Epithelial cell of prostate (primary cell): ENCODE measurements around the gene POM121.
"Not testable (repeated sequence)": the region's sequence is repeated elsewhere in the genome, so short reads cannot be mapped to it uniquely, and the experiment has no call there.

ENCODE experiments used
- DNase-seq: peaks from one replicate; pipeline ENCODE4 v3.0.0-alpha.2; 2011; ENCODE audit warnings: low read depth, low spot score
- H3K27ac ChIP-seq: fragments of 450-650 bp; 2 replicates; pipeline ENCODE4 v1.5.1; 2017; ENCODE audit warnings: mild to moderate bottlenecking

Gene POM121

DNA sequence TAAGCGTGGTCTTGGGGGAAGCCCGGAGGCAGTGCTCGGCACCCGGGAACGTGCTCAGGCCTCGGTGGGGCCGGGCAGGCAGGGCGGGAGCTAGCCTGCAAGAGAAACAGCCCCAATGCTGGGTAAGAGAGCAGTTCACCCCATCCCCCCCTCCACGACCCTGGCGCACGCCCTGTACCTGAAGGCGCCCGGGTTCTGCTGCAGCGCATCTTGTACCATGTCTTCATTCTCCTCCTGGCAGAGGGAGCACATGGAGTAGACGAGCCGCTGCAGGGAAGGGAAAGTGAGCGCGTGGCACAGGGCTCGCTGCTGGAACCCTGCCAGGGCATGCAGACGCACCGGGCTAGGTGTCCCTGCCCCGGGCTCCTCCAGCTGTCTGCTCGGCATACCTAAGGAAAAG lies 23.8 kb downstream of the POM121 start:
- DNase-seq, H3K27ac ChIP-seq: not testable (repeated sequence)

DNA sequence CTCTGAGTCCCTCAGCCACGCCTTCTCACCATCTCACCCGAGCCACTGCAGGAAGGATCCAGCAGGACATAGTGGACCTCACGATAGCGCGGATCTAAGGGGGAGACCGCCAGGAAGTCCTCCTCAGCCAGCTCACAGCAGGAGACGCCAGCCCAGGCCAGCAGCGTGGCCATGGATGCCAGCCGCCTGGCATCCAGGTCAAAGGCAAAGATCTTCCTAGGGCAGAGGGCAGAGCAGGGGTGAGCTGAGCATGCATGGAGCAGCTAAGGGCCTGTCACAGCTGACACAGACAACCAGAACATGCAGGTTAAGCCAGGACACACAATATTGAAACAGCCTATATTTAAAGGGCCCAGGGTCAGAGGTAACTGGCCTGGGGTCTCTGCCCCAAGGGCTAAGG lies 24.4 kb downstream of the POM121 start:
- not testable (repeated sequence) for H3K27ac ChIP-seq

DNA sequence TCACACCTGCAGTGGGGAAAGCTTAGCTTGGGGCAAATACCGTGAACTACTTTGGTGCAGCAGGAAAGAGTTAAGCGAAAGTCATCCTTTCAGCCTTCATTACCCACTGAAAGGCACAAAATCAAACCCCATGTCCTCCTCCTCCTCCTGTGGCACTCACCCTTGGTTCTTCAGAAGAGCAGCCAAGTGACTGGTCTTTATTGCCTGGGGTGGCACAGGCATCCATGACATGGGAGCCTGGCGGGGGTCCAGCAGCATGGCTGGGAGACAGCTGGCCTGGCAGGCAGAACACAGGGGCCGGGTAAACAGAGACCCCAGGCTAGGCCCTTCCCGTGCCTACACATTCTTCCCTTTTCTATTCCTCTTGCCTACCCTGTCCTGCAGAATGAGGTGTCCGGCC lies 24.8 kb downstream of the POM121 start:
- H3K27ac ChIP-seq, DNase-seq: not testable (repeated sequence)

More for the DNA sequence above, 24.4 kb downstream of the POM121 start:
- DNase-seq, result not testable (repeated sequence)

DNA sequence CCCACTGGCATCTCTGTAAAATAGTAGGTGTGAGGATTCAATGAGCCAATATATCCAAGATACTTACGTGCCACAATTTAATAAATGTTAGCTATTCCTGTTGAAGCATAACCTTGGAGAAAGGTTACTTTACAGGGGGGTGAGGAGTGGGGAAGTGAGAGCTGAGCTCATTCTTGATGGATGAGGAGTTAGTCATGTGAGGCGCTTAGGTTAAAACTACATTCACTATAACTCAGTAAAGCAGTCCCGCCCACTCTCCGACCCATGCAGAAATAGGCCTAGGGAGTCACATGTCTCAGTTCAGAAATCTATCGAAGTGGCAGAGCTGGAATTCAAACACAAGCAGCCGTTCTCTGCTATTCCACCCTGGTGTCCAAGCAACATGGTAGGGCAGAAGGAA lies 25.5 kb downstream of the POM121 start:
- not testable (repeated sequence) for DNase-seq, H3K27ac ChIP-seq

DNA sequence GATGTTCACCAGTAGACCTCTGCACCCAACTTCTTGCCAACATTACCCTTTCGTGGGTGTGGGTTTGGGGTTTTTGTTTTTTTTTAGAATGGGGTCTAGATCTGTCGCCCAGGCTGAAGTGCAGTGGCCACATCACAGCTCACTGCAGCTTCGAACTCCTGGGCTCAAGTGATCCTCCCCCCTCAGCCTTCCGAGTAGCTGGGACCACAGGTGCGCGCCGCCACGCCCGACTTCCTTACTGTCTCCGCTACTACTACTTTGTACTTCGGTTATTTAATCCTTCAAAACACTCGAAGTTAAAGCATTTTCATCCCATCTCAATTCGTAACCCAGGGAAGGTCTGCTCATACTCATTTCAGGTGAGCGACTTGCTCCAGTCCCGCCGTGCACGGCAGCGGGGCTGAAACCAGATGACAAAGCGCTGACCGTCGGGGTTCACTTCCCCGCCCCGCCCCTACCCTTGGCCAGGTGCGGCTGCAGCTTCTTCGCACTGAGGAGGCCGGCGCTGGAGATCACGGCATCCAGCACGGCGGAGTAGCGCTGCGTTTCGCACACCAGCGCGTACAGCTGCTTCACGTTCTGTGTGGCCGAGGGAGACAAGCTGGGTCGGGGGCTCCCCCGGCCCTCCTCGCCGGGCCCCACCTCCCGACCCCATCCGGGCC lies 29.1 kb downstream of the POM121 start:
- not testable (repeated sequence) for DNase-seq, H3K27ac ChIP-seq

DNA sequence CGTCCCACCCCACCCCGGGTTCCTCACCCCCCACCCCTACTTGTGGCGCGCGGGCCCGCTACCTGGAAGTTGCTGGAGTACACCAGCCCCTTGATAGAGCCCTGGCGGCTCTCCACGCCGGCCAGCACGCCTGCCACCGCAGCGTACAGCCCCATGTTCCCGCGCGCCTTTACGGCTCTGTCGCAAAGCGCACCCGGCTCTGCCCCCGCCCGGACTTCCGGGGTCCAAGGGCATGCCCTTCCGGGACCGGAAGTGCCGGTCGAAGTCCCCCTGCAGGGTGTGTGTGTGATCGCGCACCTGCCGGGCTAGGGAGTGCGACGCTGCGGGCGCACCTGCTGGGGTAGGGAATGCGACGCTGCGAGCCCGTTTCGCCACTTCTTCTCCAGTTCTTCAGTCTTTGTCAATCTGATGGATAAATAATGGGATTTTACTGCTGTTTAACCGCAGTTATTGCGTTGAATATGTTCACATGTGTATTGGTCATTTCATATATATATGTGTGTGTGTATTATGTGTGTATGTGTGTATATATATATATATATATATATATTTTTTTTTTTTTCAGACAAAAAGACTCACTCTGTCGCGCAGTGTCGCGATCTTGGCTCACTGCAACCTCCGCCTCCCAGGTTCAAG lies 29.8 kb downstream of the POM121 start:
- DNase-seq, H3K27ac ChIP-seq: not testable (repeated sequence)

DNA sequence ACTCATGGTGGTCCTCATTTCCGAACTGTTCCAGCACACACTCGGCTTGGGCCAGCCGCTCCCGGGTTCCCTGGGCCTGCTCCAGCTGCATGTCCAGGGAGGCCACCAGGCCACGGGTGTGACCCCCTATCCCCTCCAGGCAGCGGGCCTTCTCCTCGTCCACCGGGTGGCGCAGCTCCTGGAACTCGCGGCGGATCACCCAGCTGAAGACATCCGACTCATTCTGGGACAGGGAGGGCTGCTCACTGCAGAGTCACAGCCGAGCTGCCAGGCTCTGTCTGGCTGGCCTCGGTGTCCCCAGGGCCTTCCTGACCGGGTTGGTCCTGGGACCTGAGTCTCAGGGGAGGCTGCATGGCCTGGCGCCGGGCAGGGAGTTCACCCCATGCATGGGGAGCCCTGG lies 35.1 kb downstream of the POM121 start:
- DNase-seq, H3K27ac ChIP-seq: not testable (repeated sequence)

DNA sequence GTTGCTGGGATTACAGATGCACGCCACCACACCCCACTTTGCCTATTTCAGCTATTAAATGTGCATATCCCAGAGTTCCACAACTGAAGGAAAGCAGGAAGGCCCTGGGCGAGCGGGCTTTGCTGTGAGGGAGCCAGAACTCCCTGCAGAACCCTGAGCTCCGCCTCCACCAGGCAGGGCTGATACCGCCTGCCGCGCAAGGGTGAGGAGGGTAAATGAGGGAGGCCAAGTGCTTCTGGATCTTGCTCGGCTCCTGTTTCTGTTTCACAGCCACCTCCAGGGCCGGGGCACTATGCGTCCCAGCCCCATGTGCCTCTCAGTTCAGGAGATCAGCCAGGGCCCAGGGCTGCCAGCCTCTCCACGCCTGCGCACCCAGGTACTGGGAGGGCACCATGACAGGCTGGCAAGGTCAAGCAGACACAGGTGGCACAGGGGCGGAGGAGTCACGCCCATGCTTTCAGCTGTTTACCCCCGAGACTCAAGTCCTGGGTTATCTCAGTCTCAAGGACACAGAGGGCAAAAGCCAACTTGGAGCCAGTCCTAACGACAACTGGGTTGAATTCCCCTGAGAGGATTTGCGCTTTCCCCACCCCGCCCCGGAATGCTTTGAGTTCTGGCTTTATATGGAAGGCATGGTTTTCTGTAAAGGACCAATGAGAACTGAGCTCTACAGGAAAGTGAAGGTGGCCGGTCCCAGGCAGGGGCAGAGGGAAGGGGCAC lies 35.9 kb downstream of the POM121 start:
- DNase-seq, H3K27ac ChIP-seq: not testable (repeated sequence)

DNA sequence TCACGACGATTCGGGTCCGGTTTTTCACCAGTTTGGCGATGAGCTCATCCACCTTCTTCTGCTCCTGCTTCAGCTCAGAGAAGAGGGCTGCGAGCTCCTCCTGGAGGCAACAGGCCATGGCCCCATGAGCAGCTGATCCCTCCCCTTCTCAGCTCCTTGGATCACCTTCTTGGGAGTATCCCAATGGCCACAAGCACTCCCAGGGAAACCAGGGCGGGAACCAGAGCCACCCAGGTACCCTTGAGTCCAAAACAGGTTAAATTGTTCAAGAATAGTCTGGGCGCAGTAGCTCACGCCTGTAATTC lies 36.4 kb downstream of the POM121 start:
- not testable (repeated sequence) for DNase-seq, H3K27ac ChIP-seq

DNA sequence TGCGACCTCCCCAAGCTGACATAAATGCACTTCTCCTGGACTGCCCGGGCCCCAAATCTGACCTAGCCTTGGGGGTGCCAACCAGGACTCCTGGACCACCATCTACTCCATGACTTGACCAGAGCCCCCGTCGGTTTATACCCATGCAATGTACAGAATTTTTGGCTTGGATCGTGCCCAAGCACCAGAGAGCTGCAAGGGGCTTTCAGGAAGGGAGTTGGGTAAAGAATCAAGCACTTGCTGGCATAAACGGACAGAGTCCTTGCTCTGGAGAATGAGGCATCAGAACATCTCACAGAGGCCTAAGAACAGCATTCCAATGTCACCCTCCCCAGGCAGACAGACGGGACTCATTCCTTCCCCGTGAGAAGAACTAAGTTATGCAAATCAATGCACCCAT lies 38.2 kb downstream of the POM121 start:
- not testable (repeated sequence) for H3K27ac ChIP-seq, DNase-seq

DNA sequence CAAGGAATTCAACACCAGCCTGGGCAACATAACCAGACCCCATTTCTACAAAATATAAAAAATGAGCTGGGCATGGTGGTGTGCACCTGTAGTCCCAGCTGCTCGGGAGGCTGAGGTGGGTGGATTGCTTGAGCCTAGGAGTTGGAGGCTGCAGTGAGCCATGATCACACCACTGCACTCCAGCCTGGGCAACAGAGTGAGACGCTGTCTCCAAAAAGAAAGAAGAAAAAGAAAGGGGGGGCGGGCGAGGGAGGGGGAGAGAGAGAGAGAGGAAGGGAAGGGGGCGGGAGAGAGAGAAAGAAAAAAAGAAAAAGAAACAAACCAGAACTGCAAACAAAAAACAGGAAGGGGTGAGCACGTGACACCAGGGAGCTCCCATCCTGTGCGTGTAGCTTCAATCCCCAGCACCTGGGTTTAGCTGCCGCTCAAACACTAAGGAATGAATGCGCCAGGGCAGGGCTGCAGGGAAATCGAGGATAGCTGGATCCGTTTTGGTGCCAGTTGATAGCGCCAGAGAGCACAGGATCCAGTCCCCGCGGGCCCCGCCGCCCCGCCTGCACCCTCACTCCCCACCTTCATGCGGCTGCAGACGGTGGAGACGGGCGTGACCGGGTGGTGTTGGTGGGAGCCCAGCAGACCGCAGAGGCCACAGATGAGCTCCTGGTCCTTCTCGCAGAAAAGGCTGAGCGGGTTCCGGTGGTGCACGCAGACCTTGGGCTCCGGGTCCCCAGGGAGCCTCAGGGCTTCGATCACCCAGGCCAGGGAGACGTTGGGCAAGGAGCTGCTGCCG lies 40.5 kb downstream of the POM121 start:
- DNase-seq, H3K27ac ChIP-seq: not testable (repeated sequence)

DNA sequence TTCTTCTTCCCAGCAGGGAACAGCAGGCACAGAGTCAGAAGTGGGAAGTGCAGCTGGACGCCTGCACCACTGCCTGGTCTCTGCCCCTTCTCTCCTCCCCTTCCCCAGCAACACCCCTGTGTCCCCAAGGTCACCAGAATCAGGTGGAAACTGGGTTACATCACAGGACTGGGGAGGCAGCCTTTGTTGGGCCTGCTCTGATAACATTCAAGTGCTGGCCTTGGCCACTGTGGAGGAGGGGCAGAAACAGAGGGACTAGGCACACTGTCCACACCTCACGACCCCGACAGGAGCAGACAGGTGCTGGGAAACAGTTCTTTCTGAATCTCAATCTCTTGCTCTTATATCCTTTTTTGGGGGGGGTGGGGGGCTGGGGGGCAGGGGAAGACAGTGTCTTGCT lies 42.0 kb downstream of the POM121 start:
- DNase-seq, H3K27ac ChIP-seq: not testable (repeated sequence)

DNA sequence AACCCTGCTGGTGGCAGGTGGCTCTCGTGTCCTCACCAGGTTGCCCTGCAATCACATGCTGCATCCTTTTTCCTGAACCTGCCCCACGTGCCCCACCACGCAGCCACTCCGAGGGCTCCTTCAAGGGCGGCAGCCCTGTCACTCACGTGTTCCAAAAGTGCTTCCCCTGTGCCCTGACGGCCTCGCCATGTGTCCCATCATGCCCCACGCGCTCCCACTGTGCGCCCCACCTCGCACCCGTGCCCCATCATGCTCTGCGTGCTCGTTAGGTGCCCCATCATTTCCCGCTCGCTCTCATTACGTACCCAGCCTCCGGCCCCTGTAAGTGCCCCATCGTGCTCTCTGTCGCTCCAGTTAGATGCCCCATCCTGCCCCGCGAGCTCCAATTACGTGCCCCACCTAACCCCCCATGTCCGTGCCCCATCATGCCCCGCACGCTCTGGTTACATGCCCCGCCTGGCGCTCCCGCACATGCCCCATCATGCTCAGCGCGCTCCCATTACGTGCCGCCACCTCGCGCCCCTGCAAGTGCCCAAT lies 44.2 kb downstream of the POM121 start, which contains the start of gene TRIM74:
TRIM74 (minus strand) TSS at position 487 of the 537 bp plus-strand sequence. CDS start 3,309 bp downstream, outside the sequence.
- H3K27ac ChIP-seq, DNase-seq: not testable (repeated sequence)

DNA sequence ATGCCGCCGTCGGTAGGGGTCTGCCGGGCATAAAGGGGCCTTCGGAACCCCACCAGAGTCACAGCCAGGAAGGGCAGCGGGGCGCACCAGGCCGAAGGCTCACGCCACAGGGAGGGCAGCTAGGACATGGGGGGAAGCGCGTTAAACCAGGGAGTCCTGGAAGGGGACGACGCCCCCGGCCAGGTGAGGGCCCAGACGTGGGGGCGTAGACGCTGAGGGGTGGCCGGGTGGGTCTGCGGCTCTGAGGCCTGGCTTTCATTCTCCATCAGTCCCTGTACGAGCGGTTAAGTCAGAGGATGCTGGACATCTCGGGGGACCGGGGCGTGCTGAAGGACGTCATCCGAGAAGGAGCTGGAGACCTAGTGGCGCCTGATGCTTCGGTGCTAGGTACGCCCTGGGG lies 44.8 kb downstream of the POM121 start:
- H3K27ac ChIP-seq, DNase-seq: not testable (repeated sequence)

DNA sequence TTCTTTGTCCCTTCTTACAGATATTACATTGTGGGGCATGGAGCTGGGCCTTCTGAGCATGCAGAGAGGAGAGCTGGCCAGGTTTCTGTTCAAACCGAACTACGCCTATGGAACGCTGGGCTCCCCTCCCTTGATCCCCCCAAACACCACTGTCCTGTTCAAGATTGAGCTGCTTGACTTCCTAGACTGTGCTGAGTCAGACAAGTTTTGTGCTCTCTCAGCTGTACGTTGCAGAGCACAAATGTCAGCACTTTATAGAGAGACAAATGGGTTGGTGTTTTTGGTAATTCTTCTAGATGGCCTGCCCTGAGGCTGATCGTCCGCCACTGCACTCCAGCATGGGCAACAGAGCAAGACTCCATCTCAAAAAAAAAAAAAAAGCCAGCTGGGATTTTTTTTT lies 46.6 kb downstream of the POM121 start:
- DNase-seq, H3K27ac ChIP-seq: not testable (repeated sequence)

DNA sequence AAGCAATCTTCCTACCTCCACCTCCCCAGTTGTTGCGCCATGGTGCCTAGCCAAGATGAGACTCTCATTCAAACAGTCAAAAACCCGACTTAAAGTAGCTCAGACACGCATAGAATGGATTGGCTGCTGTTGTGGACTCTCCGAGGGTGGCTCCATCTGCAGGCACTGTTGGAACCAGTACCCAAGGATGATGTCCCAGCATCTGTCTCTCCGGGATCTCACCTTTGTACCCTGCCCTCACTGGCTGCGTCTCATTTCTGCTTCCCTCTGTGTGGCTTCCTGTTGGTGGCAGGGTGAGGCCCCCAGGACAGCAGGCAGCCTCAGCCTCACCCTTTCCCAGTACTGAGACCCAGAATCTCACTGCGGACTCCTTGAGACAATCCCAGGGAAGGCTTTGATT lies 49.9 kb downstream of the POM121 start:
- not testable (repeated sequence) for DNase-seq, H3K27ac ChIP-seq

DNA sequence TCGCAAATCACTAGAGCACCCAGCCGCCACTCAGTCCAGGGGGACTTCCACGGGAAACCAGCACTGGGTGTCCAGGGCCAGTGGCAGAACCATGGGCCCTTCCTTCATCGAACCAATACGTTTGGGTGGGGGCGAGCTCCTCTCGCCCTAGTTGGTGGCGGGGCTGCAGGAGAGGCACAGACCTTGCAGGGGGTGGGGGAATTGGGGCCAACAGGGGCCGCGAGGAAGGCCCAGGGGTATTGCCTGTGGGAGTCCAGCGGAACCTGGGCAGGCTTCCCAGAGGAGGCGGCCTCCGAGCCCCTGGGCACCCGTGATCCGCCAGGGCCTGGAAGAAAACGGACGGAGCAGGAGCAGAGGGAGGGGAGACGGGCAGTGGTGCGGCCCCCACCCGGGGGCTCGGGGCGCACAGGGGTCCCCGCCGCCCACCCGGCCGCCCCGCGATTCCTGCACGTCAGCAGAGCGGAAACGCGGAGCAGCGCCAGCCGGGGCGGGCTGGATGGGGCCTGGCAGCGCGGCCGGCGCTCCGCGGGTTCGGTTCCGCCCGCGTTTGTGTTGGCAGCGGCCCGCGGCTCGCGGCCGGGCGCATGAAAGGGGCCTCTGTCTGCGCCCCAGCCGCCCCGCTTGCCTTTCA lies 50.9 kb downstream of the POM121 start:
- H3K27ac ChIP-seq, DNase-seq: not testable (repeated sequence)

DNA sequence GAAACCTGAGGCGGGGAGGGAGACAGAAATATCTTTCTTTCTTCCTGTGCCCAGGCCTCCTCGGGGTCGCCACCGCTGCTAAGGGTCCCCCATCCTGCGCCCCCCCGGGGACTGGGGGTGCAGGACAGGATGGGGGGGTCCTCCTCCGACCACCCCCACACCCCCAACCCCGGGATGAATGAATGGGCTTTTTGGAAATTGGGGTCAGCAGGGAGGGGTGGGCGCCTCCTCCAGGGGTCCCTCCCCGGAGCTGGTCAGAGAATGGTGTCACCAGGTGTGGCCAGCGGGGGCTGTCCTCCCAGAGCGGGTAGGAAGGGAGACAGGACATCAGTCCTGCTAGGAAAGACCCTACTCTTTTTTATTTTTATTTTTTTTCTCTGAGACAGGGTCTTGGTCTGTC lies 51.5 kb downstream of the POM121 start:
- H3K27ac ChIP-seq, DNase-seq: not testable (repeated sequence)

DNA sequence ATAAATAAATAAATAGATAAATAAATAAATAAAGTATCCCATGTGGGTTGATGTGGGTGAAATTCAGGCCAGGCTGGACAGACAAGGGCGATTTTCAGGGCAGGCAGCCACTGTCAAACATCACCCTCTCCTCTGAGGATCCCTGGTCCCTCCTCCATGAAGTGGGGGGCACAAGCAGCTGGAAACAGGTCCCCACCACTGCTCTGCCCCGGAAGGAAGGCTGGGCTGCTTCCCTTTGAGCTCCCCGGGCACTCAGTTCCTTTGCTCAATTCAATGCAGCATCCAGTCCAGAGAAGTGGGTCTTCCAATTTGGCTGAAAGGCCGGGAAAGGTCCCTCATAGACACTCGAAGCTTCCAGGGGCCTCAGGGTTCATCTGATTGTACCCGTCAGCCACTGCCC lies 55.5 kb downstream of the POM121 start:
- DNase-seq, H3K27ac ChIP-seq: not testable (repeated sequence)

DNA sequence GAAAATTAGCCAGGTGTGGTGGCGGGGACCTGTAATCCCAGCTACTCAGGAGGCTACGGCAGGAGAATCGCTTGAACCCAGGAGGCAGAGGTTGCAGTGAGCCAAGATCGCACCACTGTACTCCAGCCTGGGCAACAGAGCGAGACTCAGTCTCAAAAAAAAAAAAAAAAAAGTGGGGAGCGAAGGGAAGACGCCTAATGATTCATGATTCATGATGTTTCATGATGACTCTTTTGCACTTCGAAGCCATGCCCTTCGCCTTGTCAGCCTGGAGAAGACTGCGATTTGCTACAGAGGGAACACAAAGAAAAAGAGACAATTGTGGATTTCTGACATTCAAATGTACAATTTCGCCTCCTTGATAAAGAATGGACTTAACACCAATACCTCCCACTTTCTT lies 57.2 kb downstream of the POM121 start:
- not testable (repeated sequence) for H3K27ac ChIP-seq, DNase-seq
